Right lung (tissue), 10 donors: ENCODE data around the gene SULT1C2. TPM values are rescaled to one million over a fixed set of nuclear protein-coding genes. Genes with fewer than 3 reads are reported as not detected.
"Not testable (repeated sequence)": the region's sequence is repeated elsewhere in the genome, so short reads cannot be mapped to it uniquely, and the experiment has no call there.

Source experiments
- DNase-seq, 2 donors: peaks; one replicate each; pipeline ENCODE4 v3.0.0-alpha.2; 2013
- long read RNA-seq, 8 donors: transcript quantifications; one replicate each; lab custom pipeline, GENCODE V29; 2026
- polyA plus RNA-seq, 5 donors: library from polyadenylated mRNA; unstranded; fragments of 120-200 nt; gene quantifications; one replicate each; pipeline versions ENCODE4 v1.2.1 to v1.2.3, GENCODE V29; 2013; ENCODE audit warnings: inconsistent platforms in 1 of 5, low replicate concordance in 1 of 5; ENCODE audit not compliant: insufficient read length in 5 of 5, insufficient read depth in 1 of 5

SULT1C2 gene
- polyA plus RNA-seq: 10 to 100 TPM; 20.1 to 30.4 (median 29.8) TPM
- long read RNA-seq, donor 1, full-length matches to known transcripts: 9 of 9 reads
- long read RNA-seq, donor 1, partial matches to known transcripts: 0 of 9 reads
- long read RNA-seq, donor 1, other reads (novel, unspliced or antisense): 0 of 9 reads
- long read RNA-seq, donor 2, full-length matches to known transcripts: 4 of 4 reads
- long read RNA-seq, donor 2, partial matches to known transcripts: 0 of 4 reads
- long read RNA-seq, donor 2, other reads (novel, unspliced or antisense): 0 of 4 reads
- long read RNA-seq, donor 3, full-length matches to known transcripts: 2 of 2 reads
- long read RNA-seq, donor 3, partial matches to known transcripts: 0 of 2 reads
- long read RNA-seq, donor 3, other reads (novel, unspliced or antisense): 0 of 2 reads
- long read RNA-seq, donor 4, full-length matches to known transcripts: 4 of 9 reads
- long read RNA-seq, donor 4, partial matches to known transcripts: 5 of 9 reads
- long read RNA-seq, donor 4, other reads (novel, unspliced or antisense): 0 of 9 reads
- long read RNA-seq, donor 5, full-length matches to known transcripts: 5 of 11 reads
- long read RNA-seq, donor 5, partial matches to known transcripts: 6 of 11 reads
- long read RNA-seq, donor 5, other reads (novel, unspliced or antisense): 0 of 11 reads
- long read RNA-seq, donor 6, full-length matches to known transcripts: 9 of 16 reads
- long read RNA-seq, donor 6, partial matches to known transcripts: 7 of 16 reads
- long read RNA-seq, donor 6, other reads (novel, unspliced or antisense): 0 of 16 reads
- long read RNA-seq, donor 7, partial matches to known transcripts: 6 of 6 reads
- long read RNA-seq, donor 7, other reads (novel, unspliced or antisense): 0 of 6 reads
- long read RNA-seq, donor 8: 0 reads

GRCh38 chr2:108288534-108289106 is at the start of gene SULT1C2:
Gene SULT1C2 (plus strand): TSS chr2:108288895. CDS start chr2:108293668, 4,773 bp downstream.
- DNase-seq: peak; percentile 28 to 52

- DNase-seq: no peak
Measured at GRCh38 chr2:108239786-108240185, 48.9 kb upstream of the SULT1C2 start, which contains the start of gene SULT1C3. Gene SULT1C3 (plus strand): TSS chr2:108239968. CDS start chr2:108247195, 7,227 bp downstream.

GRCh38 chr2:108240966-108241365 is 47.7 kb upstream of the SULT1C2 start:
- no peak for DNase-seq

GRCh38 chr2:108243566-108243965 is 45.1 kb upstream of the SULT1C2 start:
- DNase-seq: no peak

GRCh38 chr2:108244667-108245414 is 43.9 kb upstream of the SULT1C2 start:
- DNase-seq: no peak

GRCh38 chr2:108253106-108253505 is 35.6 kb upstream of the SULT1C2 start:
- no peak for DNase-seq

GRCh38 chr2:108257757-108258331 is 30.9 kb upstream of the SULT1C2 start:
- DNase-seq: no peak

- DNase-seq: no peak
Measured at GRCh38 chr2:108260773-108261172, 27.9 kb upstream of the SULT1C2 start.

- DNase-seq: no peak
Measured at GRCh38 chr2:108262036-108262435, 26.7 kb upstream of the SULT1C2 start.

GRCh38 chr2:108263401-108263800 is 25.3 kb upstream of the SULT1C2 start:
- no peak for DNase-seq

GRCh38 chr2:108266218-108266617 is 22.5 kb upstream of the SULT1C2 start:
- DNase-seq: no peak

- DNase-seq: peak; percentile 26 to 38
Measured at GRCh38 chr2:108267101-108267500, 21.6 kb upstream of the SULT1C2 start.

- no peak for DNase-seq
Measured at GRCh38 chr2:108268001-108268400, 20.7 kb upstream of the SULT1C2 start.

GRCh38 chr2:108270346-108270745 is 18.3 kb upstream of the SULT1C2 start:
- no peak for DNase-seq

GRCh38 chr2:108270768-108271506 is 17.8 kb upstream of the SULT1C2 start:
- DNase-seq: no peak

- DNase-seq: no peak
Measured at GRCh38 chr2:108271691-108272253, 16.9 kb upstream of the SULT1C2 start.

- no peak for DNase-seq
Measured at GRCh38 chr2:108278631-108279030, 10.1 kb upstream of the SULT1C2 start.

GRCh38 chr2:108279468-108279867 is 9.2 kb upstream of the SULT1C2 start:
- no peak for DNase-seq

- DNase-seq: no peak
Measured at GRCh38 chr2:108280466-108280865, 8.2 kb upstream of the SULT1C2 start.

GRCh38 chr2:108284566-108284965 is 4.1 kb upstream of the SULT1C2 start:
- DNase-seq: not testable (repeated sequence)
